Measurements from ENCODE around the gene ZNF22.

GRCh38 chr10:44991571-44991970 is 9.2 kb upstream of the ZNF22 start:
- no peak for TF ChIP-seq CTCF (IDR thresholded peaks at IDR 0.05)
- no peak for TF ChIP-seq POLR2A (IDR thresholded peaks at IDR 0.05)

All from vagina (tissue), 2 donors.